Adipocyte (in vitro differentiated cells): ENCODE data around the gene PER1.

Experiments used
- DNase-seq: peaks from one replicate; pipeline ENCODE4 v3.0.0-alpha.2; 2015; ENCODE audit warnings: low read depth
- H3K27me3 ChIP-seq: replicated peaks from 2 replicates; pipeline ENCODE4 v1.7.0; 2013; ENCODE audit warnings: mild to moderate bottlenecking, low read length, moderate library complexity; ENCODE audit not compliant: control insufficient read depth, insufficient read depth
- H3K36me3 ChIP-seq: 2 replicates; pipeline ENCODE4 v1.7.0; 2013; ENCODE audit warnings: low read length, mild to moderate bottlenecking, moderate library complexity; ENCODE audit not compliant: control insufficient read depth, insufficient read depth, severe bottlenecking
- H3K4me1 ChIP-seq: 2 replicates; pipeline ENCODE4 v1.7.0; 2013; ENCODE audit warnings: mild to moderate bottlenecking, low read length, moderate library complexity; ENCODE audit not compliant: control insufficient read depth, insufficient read depth
- H3K4me3 ChIP-seq: 2 replicates; pipeline ENCODE4 v1.7.0; 2013; ENCODE audit warnings: mild to moderate bottlenecking, low read length, moderate library complexity
- H3K9ac ChIP-seq: 2 replicates; pipeline ENCODE4 v1.7.0; 2013; ENCODE audit warnings: mild to moderate bottlenecking, low read length, moderate library complexity
- H3K9me3 ChIP-seq: 2 replicates; pipeline ENCODE4 v1.7.0; 2013; ENCODE audit warnings: mild to moderate bottlenecking, low read length, moderate library complexity; ENCODE audit not compliant: control insufficient read depth

PER1 gene

DNA sequence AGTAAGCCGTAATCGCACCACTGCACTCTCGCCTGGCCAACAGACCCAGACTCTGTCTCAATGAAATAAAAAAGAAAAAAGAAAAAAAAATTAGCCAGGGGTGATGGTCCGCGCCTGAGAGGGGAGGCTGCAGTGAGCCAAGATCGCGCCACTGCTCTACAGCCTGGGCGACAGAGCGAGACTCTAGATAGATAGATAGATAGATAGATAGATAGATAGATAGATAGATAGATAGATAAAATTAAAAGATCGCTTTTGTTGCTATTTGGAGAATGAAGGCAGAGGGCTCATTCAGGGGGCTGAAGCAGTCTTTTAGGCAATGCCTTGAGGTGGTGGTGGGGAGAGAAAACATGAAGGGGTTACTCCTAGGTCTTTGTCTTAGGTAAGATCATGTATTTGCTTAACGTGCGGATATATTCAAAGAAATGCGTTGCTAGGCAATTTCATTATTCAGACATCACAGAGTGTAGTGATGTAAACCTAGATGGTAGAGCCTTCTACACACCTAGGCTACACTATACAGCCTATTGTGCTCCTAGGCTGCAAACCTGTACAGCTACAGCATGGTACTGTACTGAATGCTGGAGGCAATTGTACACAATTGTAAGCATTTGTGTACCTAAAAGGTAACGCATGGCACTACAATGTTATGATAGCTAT, 23.9 kb downstream of the PER1 start:
- Histone ChIP-seq H3K36me3 (no peaks in the 10 kb centered on the region), H3K9ac (no peak overlapping the region), H3K4me1 (peaks cover 35% of the 10 kb centered on the region), H3K4me3 (no peak overlapping the region), H3K9me3 (no peaks in the 10 kb centered on the region), H3K27me3 (peaks cover 10% of the 10 kb centered on the region)
- no peak for DNase-seq

DNA sequence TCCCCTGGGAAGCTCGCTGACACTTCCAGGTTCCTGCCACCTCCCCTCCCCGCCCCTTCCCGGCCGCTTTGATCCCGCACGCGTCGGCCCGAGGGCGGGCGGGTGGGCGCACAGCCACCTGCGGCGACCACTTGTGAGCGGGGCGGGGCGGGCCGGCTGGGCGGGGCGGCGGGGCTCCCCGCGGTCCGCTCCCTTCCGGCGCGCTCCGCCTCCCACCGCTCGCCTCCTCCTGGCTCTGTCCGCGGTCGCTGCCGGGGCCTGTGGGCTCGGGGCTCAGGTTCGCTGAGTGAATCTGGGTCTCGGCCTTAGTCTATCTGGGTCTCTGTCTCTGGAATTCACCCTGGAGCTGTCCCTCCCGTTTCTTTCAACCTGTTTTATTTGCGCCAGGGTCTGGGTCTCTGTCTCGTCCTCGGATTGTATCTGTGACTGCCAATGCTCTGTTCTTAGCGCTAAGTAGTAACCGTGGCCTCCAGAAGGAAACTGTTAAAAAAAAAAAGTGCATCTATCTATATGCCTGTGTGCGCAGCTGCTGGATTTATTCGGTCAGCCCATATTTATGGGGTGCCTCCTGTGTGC, 25.6 kb downstream of the PER1 start:
- DNase-seq: peak; percentile 82
- H3K9me3 ChIP-seq: no peaks in the 10 kb centered on the region
- H3K4me3 ChIP-seq: peak overlapping the region; percentile 86
- H3K36me3 ChIP-seq: no peaks in the 10 kb centered on the region
- peaks cover 10% of the 10 kb centered on the region for H3K27me3 ChIP-seq
- H3K4me1 ChIP-seq: peaks cover 45% of the 10 kb centered on the region
- peak overlapping the region; percentile 70 for H3K9ac ChIP-seq

DNA sequence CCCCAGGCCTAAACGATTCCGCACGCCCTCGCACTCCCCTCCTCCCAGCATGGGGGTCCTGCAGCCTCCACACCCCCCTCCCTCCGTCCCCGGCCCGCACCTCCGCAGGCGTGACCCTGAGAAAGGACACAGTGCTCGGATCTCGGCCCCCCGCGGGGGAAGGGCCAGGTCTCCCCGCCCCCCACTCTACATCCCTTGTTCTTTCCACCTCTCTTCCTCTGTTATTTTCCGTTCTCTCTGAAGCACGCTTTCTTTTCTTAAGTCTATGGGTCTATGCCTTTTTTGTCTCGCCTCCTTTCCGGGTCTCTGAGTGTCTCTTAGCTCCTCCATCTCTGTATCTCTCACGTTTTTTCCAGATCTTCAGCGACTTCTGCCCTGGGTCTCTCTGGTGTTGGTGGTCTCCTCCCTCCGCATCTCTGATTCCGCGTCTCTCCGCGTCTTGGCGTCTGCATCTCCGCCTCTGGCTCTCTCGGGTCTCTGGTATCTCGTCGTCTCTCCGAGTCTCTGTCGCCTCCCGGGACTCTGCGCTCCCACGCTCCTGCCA, 26.2 kb downstream of the PER1 start:
- peaks cover 10% of the 10 kb centered on the region for H3K27me3 ChIP-seq
- H3K4me1 ChIP-seq: peaks cover 46% of the 10 kb centered on the region
- no peaks in the 10 kb centered on the region for H3K9me3 ChIP-seq
- no peaks in the 10 kb centered on the region for H3K36me3 ChIP-seq
- peak; percentile 48 for DNase-seq
- H3K9ac ChIP-seq: peak overlapping the region; percentile 70
- H3K4me3 ChIP-seq: peak overlapping the region; percentile 86

DNA sequence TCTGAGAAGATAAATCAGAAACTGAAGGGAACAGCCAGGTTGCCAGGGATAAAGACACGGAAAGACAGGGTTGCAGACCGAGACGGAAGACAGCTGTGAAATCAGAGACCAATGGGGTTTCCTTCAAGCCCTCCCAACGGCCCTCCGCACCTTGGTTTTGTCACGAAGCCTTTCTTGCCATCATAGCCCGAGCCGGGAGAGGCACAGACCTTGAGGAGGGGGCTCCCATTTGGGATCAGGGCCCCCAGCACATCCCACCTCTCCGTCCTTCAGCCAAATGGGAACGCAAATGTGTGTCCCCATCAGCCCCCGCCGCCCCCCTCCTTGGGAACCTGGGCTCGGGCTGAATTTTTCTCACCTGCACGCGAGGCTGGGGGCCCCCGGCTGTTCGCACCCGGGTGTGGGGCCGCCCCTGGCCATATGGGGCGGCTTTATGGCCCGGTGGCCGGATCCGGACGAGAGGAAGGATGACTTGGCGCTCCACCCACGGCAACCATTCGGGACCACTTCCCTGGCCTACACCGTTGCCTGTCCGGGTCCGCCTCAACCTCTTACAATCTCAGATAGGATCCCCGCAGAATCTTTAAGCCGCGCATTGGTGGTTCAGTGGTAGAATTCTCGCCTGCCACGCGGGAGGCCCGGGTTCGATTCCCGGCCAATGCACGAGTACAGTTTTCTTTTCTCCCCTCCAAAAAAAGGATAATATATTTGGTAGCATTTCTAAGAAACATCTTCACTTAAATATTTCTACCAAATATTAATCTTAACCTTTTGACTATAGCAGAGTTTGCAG, 26.9 kb downstream of the PER1 start:
- H3K4me1 ChIP-seq: peaks cover 48% of the 10 kb centered on the region
- DNase-seq: peak; percentile 83
- H3K9me3 ChIP-seq: no peaks in the 10 kb centered on the region
- no peaks in the 10 kb centered on the region for H3K36me3 ChIP-seq
- peak overlapping the region; percentile 70 for H3K9ac ChIP-seq
- peaks cover 10% of the 10 kb centered on the region for H3K27me3 ChIP-seq
- H3K4me3 ChIP-seq: peak overlapping the region; percentile 86

DNA sequence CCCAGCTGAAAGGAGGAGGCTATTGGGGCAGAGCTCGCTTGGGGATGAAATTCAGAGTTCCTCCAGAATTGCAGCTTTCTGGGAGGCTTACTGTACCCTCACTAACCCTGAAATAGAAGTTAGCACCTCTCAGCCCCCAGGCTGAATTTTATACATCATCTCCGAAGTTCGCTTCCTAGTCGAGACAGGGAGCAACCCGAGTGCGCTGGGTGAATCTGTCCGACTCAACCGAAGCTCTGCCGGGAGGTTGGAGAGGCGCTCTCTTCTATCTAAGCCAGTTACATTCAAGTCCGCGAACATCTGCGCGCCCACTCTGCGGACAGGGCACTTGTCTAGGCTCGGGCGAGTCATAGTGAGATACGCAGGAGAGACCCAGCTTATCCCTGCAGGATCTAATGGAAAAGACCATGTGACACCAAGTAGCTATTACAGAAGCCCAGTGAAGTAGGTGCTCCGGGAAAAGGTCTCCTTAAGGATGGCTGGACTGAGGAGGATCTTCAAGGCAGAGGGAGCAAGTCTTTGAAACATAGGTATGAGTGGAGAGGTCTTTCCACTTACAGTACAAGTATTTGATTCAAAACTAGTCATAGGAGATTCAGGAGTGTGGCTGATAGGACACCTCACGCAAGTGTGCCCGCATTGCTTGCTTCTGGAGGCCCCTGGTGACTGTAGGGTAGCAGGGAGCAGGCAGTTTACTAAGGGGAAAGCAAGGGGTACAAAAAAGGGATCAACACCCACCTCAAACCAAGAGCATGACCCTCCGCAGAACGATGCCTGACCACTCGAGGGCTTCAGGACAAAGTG, 27.7 kb downstream of the PER1 start:
- DNase-seq: peak; percentile 60
- H3K27me3 ChIP-seq: peaks cover 10% of the 10 kb centered on the region

DNA sequence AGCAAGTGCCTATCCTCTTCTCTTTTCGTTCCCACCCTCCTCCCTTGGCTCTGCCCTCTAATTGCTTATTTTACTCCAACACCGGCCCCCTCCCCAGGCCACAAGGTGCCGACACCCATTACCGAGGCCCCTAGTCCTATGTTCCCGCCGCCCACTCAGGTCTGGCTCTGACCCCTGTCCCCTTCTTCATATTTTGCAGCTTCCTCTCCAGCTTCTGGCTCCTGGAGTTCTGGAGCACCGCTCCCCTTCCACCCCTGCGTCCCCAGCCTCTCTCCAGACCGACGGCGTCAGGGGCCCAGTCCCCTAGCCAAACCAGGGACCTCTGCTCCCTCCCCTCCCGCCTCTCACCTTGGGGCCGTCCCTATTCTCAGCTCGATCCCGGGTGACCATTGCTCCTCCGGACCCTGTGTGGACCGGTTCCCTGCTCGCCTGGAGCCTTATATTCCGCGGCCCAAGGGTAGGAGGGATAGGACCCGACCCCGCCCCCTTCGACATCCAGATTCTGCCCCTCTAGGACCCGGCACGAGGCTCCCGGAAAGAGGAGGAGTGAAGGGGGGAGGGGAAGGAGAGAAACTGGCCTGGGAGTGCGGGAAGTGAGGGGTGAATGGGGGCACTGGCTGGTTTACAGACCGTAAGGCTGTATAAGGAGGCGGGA, 28.4 kb downstream of the PER1 start, which contains the start of gene HES7:
TSS of gene HES7 (minus strand) at position 412 of the 655 bp plus-strand sequence. CDS start at position 390, 22 bp downstream.
- Histone ChIP-seq H3K4me1 (peaks cover 48% of the 10 kb centered on the region), H3K36me3 (no peaks in the 10 kb centered on the region), H3K4me3 (peak within 1 kb of the TSS; percentile 78), H3K9me3 (no peaks in the 10 kb centered on the region), H3K9ac (peak within 1 kb of the TSS; percentile 18), H3K27me3 (peaks cover 10% of the 10 kb centered on the region)
- DNase-seq: peak; percentile 53

More for the DNA sequence above, 27.7 kb downstream of the PER1 start:
- Histone ChIP-seq H3K4me1 (peaks cover 48% of the 10 kb centered on the region), H3K36me3 (no peaks in the 10 kb centered on the region), H3K9me3 (no peaks in the 10 kb centered on the region), H3K4me3 (peak overlapping the region; percentile 78), H3K9ac (no peak overlapping the region)

GRCh38 chr17:8122924-8123694, 29.1 kb downstream of the PER1 start:
- Histone ChIP-seq H3K9me3 (no peaks in the 10 kb centered on the region), H3K27me3 (peaks cover 10% of the 10 kb centered on the region), H3K4me1 (peaks cover 54% of the 10 kb centered on the region), H3K9ac (peak overlapping the region; percentile 18), H3K36me3 (no peaks in the 10 kb centered on the region), H3K4me3 (peak overlapping the region; percentile 78)
- DNase-seq: peak; percentile 62

DNA sequence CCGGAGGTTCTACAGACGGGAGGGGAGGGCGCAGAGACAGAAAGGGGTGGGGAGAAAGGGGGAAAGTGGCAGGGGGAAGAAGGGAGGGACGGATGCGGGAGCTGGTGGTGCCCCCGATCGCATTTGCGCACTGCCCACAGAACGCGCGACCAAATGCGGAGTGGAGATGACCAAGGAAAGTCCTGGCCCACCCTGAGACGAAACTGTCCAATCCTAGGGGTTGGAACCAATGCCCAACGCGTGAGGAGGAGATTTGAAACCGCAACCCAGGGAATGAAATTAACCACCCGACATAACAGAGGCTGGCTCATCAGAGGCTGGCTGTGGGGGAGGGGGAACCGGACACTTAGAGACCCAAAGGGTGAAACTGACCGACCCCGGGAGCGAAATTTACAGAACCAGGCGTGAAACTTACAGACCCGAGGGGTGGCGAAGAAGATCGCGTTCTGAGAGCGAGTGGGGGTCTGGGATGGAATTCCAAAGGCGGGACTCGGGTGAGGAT, 29.7 kb downstream of the PER1 start:
- DNase-seq: peak; percentile 77
- peak overlapping the region; percentile 78 for H3K4me3 ChIP-seq
- no peaks in the 10 kb centered on the region for H3K36me3 ChIP-seq
- H3K9me3 ChIP-seq: no peaks in the 10 kb centered on the region
- H3K4me1 ChIP-seq: peaks cover 56% of the 10 kb centered on the region
- H3K9ac ChIP-seq: no peak overlapping the region
- H3K27me3 ChIP-seq: peaks cover 10% of the 10 kb centered on the region

- peak; percentile 82 for DNase-seq
- peaks cover 11% of the 10 kb centered on the region for H3K27me3 ChIP-seq
Measured at GRCh38 chr17:8121681-8122421, 30.4 kb downstream of the PER1 start.

More at GRCh38 chr17:8121681-8122421, 30.4 kb downstream of the PER1 start:
- Histone ChIP-seq H3K9me3 (no peaks in the 10 kb centered on the region), H3K4me3 (peak overlapping the region; percentile 78), H3K9ac (no peak overlapping the region), H3K36me3 (no peaks in the 10 kb centered on the region), H3K4me1 (peaks cover 52% of the 10 kb centered on the region)
